HG03571 (cell line): Measurements from ENCODE around the gene CACNA1H.

Experiments
- ATAC-seq: cut with Tn5 transposase; IDR thresholded peaks from one replicate; pipeline ENCODE4 v1.9.1; 2021; ENCODE audit not compliant: unreplicated experiment

The CACNA1H gene

DNA sequence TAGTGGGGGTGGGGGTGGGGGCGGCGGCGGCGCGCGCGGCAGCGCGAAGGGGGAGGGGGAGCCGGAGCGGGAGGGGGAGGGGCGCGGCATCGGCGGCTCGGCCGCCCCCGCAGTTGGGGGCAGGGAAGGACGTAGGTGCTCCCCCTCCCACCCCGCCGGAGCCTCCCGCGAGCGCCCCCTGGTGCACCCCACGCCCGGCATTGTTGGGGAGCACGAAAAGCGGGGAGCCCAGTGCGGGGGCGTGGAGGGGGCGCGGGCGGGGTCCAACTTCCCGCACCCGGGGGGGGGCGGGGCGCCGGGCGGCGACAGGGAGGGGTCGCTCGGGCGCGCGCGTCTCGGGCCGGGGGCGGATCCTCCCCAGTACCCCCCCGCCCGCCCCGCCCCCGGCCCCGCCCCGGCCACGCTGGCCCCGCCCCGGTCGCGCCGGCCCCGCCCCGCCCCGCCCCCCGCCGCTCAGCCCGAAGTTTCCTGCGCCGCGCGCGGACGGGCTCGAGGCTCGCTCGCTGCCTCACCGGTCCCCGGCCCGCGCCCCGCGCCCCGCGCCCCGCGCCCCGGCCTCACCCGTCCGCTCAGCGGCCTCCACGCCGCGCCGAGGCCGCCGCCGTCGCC, at the start of gene CACNA1H:
Gene CACNA1H, plus strand, starts transcription at position 456 of the 609 bp plus-strand sequence. CDS start 632 bp downstream, outside the sequence.
- no peak for ATAC-seq

DNA sequence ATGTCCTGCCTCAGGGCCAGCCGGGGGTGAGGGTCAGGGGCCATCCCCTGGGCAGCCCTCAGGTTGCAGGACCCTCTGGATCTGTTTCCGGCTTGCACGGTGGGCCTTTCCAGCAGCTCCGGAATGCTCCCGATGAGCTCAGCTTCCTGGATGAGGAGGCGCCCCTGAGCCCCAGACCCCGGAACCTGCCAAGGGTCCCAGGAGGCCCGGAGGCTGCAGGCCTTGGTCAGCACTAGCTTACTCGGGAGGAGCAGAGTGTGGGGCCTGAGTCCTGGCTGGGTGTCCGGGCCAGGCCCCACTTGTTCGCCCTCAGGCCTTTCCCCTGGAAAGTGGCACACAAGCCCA, 49.3 kb upstream of the CACNA1H start:
- ATAC-seq, result no peak

DNA sequence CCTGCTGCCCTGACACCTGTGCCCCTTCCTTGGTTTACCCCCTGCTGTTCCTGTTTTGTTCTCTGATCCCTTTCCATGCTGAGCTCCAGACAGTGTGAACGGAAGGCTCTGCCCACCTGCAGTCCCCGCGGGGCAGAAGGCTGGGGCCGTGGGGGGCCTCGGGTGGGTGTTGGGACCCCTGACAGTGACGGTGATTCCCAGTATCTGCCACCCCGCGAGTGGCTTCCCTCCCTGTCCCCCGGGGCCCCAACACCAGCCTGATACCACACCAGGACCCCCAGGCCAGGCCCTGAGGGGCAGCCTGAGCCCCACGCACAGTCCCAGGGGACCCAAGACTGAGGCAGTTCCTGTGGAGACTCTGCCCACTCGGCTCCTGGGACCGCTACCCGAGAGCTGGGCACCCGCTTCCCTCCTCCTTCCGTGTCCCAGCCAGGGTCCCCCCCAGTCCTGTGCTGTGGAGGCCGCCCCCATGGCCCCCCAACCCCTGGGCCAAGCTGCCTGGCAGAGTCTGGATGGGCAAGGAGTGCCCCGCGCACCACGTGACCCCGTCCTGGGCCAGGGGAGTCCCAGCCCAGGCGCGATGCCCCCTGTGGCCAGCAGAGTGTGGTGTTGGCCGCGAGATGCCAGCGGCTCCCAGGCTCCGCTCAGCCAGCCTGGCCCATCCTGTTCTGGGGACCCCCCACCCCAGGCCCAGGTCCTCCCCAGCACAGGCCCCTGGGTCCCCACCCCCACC, 46.9 kb upstream of the CACNA1H start:
- ATAC-seq, result no peak

DNA sequence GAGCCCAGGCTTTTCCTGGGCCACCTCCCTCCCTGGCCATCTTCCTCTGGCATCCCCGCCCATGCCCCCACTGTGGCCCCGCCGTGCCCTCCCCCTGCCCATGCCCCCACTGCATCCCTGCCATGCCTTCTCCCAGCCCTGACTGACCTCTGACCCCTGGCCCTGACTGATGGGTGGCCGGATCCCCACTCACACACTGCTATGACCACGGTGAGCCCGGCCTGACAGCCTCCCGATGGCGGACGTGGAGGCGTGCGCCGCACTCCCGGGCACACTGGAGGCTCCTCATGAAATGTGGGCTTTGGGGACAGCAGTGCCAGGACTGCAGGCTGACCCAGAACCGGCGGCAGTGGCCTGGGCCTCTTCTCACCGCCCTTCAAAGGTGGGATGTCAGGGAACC, 46.2 kb upstream of the CACNA1H start:
- ATAC-seq, result no peak

- no peak for ATAC-seq
Measured at GRCh38 chr16:1107141-1107540, 45.8 kb upstream of the CACNA1H start.

DNA sequence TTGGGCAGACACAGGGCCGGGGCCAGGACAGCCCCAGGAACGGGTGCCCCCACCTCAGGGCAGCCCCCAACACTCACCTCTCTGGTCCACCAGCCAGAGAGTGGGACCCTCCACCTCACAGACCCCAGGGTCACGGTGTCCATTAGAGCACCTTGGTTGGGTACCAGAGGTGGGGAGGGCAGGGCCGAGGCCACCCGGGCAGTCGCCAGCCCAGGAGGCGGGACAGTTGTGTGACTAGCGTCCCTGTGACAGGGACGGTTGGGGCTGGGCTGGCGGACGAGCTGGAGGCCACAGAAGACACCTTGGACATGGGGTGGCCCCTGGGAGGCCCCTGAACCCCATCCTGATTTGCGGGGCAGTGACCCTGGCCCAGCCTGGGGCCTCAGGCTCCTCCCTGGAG, 45.2 kb upstream of the CACNA1H start:
- no peak for ATAC-seq

- no peak for ATAC-seq
Measured at GRCh38 chr16:1108299-1109252, 44.3 kb upstream of the CACNA1H start.

DNA sequence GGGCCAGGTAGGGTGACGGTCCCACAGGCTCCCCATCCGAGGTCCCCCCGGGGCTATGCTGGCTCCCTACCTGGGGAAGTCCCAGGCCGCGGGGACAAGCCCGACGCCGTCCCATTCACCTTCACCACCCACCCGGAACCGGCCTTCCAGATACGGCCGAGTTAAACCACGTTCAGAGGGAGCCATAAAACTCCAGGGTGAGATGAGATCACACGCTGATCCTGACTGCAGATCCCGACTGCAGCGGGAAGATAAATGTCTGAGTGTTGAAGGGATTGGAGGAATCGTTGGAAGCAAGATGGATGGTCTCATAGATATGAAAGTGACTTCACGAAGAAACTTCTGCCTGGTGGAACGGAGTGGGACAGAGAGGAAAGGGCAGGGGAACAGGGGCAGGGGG, 43.3 kb upstream of the CACNA1H start:
- no peak for ATAC-seq

GRCh38 chr16:1112506-1113184, 40.3 kb upstream of the CACNA1H start:
- ATAC-seq, result no peak

GRCh38 chr16:1113489-1113888, 39.4 kb upstream of the CACNA1H start:
- no peak for ATAC-seq

DNA sequence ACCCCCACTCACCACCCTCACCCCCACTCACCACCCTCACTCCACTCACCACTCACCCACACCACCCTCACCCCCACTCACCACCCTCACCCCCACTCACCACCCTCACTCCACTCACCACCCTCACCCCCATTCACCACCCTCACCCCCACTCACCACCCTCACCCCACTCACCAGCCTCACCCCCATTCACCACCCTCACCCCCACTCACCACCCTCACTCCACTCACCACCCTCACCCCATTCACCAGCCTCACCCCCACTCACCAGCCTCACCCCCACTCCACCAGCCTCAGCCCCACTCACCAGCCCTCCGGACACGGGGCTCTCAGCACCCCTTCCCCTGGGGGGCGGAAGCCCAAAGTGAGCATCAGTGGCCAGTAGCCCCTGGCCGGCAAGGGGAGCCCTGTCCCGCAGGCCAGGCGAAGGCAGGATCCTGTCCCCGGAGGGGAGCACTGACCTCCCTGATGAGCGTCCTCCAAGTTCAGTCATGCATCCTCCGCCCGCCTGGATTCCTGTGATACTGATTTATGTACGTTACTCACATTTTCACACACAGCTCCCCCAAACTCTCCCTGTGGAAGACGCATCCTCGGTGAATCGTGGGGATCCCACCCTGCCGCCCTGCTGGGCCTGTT, 38.9 kb upstream of the CACNA1H start:
- no peak for ATAC-seq

GRCh38 chr16:1116693-1117077, 36.2 kb upstream of the CACNA1H start:
- no peak for ATAC-seq

GRCh38 chr16:1117176-1117900, 35.6 kb upstream of the CACNA1H start:
- ATAC-seq, result no peak

DNA sequence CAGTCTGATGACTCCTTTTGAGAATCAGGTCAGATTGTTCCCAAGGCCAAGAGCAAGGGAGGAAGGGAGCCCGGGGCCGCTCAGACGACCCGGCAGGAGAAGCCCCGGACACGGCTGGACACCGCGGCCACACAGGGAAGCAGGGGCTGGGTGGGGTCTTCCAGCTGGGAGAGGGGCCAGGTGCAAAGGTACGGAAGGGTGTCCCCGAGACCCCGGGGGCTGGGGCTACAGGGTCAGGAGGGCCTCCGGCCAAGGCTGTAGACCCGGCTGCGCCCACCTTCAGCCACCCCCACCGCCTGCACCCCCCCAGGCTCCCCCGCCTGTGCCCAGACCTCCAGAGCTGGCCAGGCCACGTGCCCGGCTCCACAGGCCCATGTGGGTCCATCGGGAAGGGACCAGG, 35.0 kb upstream of the CACNA1H start:
- ATAC-seq, result no peak

- no peak for ATAC-seq
Measured at GRCh38 chr16:1119129-1119528, 33.8 kb upstream of the CACNA1H start.

DNA sequence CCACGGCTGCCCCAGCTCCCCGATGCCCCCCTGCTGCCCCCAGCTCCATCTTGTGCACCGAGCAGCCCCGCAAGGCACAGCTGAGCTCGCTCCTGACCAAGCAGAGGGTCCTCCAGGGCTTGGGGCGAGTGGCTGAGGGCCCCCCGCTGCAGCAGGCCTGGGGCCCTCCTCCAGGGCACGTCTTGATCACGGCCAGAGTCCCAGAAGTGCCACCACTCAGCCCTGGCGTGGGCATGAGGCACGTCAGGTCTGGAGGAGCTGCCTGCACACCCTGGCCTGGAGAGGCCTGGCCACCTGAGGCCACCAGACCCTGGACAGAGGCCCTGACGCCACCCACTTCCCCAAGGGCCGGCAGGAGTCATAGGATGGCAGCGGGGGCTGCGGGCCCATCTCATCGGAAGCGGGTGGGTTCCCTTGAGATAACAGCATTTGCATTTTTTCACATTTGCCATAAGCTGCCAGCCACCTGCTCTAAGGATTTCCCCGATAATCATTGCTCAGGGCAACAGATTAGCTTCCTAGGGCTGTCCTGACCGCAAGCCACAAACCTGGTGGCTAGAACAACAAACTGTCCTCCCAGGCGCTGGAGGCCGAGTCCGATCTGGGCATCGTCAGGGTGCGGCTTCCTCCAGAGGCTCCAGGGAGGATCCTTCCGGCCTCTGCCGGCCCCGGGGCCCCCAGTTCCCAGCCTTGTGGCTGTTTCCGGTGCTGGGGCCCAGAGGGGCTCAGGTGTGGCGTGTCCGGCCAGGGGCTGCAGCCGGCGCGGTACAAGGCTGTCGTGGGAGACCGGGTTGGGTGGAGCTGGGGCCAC, 32.9 kb upstream of the CACNA1H start:
- no peak for ATAC-seq

DNA sequence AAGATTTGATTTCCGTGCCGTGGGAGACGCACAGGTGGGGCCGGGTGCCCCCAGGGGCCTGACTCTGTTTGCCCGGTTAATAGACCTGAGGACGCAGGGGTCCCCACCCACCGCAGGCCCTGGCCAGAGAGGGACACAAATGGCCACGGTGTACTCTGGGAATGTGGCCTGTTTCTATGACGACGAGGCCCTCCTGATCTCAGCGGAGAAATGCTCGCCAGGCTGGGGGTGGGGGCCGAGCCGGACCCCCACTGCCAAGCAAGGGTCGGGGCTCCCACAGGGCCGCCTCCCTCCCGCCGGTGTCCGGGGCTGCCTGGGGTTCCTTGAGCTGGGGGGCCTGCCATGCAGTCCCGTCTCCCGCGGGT, 32.3 kb upstream of the CACNA1H start:
- ATAC-seq, result no peak

- ATAC-seq, result no peak
Measured at GRCh38 chr16:1121009-1121408, 31.9 kb upstream of the CACNA1H start.
